ENCODE data around the gene CCDC63.

DNA sequence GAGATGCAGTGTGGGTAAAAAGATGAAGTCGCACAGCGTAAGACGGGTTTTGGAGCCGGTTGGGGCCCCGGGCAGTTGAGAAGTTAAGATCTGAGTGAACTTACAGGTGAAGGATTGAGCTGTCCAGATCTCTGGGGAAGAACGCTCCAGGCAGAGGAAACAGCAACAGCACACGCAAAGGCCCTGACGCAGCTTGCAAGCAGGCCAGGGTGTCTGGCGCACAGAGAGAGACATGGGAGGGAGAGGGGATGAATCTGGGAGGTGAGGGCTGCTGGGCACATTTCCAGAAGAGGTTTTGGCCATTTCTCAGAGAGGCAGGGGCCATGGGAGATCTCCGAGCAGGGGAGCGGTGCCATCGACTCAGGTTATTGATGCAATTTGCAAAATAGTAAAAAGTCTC is 42.6 kb downstream of the CCDC63 start:
- TF ChIP-seq, protein P1, sequence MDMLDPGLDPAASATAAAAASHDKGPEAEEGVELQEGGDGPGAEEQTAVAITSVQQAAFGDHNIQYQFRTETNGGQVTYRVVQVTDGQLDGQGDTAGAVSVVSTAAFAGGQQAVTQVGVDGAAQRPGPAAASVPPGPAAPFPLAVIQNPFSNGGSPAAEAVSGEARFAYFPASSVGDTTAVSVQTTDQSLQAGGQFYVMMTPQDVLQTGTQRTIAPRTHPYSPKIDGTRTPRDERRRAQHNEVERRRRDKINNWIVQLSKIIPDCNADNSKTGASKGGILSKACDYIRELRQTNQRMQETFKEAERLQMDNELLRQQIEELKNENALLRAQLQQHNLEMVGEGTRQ (IDR thresholded peaks at IDR 0.05; ENCODE audit: borderline replicate concordance, low read depth, low read length) = no peak
- no peak for TF ChIP-seq MAX (IDR thresholded peaks at IDR 0.05; ENCODE audit: low read depth)
- TF ChIP-seq MEF2A (IDR thresholded peaks at IDR 0.05; ENCODE audit: borderline replicate concordance, low read depth) = no peak
- TF ChIP-seq, protein P2, sequence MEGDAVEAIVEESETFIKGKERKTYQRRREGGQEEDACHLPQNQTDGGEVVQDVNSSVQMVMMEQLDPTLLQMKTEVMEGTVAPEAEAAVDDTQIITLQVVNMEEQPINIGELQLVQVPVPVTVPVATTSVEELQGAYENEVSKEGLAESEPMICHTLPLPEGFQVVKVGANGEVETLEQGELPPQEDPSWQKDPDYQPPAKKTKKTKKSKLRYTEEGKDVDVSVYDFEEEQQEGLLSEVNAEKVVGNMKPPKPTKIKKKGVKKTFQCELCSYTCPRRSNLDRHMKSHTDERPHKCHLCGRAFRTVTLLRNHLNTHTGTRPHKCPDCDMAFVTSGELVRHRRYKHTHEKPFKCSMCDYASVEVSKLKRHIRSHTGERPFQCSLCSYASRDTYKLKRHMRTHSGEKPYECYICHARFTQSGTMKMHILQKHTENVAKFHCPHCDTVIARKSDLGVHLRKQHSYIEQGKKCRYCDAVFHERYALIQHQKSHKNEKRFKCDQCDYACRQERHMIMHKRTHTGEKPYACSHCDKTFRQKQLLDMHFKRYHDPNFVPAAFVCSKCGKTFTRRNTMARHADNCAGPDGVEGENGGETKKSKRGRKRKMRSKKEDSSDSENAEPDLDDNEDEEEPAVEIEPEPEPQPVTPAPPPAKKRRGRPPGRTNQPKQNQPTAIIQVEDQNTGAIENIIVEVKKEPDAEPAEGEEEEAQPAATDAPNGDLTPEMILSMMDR (IDR thresholded peaks at IDR 0.05) = no peak
- no peak for TF ChIP-seq EP300 (IDR thresholded peaks at IDR 0.05; ENCODE audit: borderline replicate concordance in 1 of 2, low read depth in 1 of 2, low read length in 1 of 2)
- no peak for TF ChIP-seq NFIC (IDR thresholded peaks at IDR 0.05; ENCODE audit: borderline replicate concordance)
- TF ChIP-seq RAD21 (IDR thresholded peaks at IDR 0.05; ENCODE audit: low read length) = no peak
- TF ChIP-seq ZBTB33 (IDR thresholded peaks at IDR 0.05; ENCODE audit: borderline replicate concordance, low read depth) = no peak
- TF ChIP-seq EZH2phosphoT487 (IDR thresholded peaks at IDR 0.05; ENCODE audit: borderline replicate concordance, low read depth) = no peak
- TF ChIP-seq POLR2AphosphoS5 (IDR thresholded peaks at IDR 0.05; ENCODE audit: low read depth, low read length) = no peak
- TF ChIP-seq GATA2 (CRISPR knock-in tag; IDR thresholded peaks at IDR 0.05) = no peak

Measured in SK-N-SH (cell line).